ENCODE results near the gene HS3ST4.

GRCh38 chr16:25817295-25817694 is 125.5 kb downstream of the HS3ST4 start:
- no peak for TF ChIP-seq EZH2 (IDR thresholded peaks at IDR 0.05; ENCODE audit: insufficient read depth, poor library complexity, severe bottlenecking)
- TF ChIP-seq EZH2phosphoT487 (IDR thresholded peaks at IDR 0.05; ENCODE audit: insufficient read depth, low read depth) = no peak
